Smooth muscle cell (in vitro differentiated cells): ENCODE results near the gene TNFRSF1B. TPM values are rescaled to one million over a fixed set of nuclear protein-coding genes. Genes with fewer than 3 reads are reported as not detected.

Experiments
- DNase-seq: peaks from one replicate; lab custom pipeline; 2025; ENCODE audit not compliant: unreplicated experiment; lab: John Stamatoyannopoulos, UW
- H2AFZ ChIP-seq: fragments of 200-600 bp; sonication (generic); 2 replicates; pipeline ENCODE4 v1.6.0; 2016; ENCODE audit warnings: antibody characterized with exemption, low read depth, mild to moderate bottlenecking
- H3F3A ChIP-seq: fragments of 200-600 bp; sonication (generic); 2 replicates; pipeline ENCODE4 v1.6.0; 2017; ENCODE audit warnings: antibody characterized with exemption, low read depth
- H3K27ac ChIP-seq: fragments of 200-600 bp; sonication (generic); 2 replicates; pipeline ENCODE4 v1.5.1; 2016; ENCODE audit warnings: low read depth, mild to moderate bottlenecking
- H3K27me3 ChIP-seq: fragments of 200-600 bp; sonication (generic); 2 replicates; pipeline ENCODE4 v1.6.1; 2016; ENCODE audit warnings: low read depth, mild to moderate bottlenecking
- H3K36me3 ChIP-seq: fragments of 200-600 bp; sonication (generic); 2 replicates; pipeline ENCODE4 v1.5.1; 2016; ENCODE audit warnings: low read depth
- H3K4me1 ChIP-seq: fragments of 200-600 bp; sonication (generic); 2 replicates; pipeline ENCODE4 v1.5.1; 2016; ENCODE audit warnings: low read depth
- H3K4me2 ChIP-seq: fragments of 200-600 bp; sonication (generic); 2 replicates; pipeline ENCODE4 v1.6.0; 2016; ENCODE audit warnings: mild to moderate bottlenecking
- H3K4me3 ChIP-seq: fragments of 200-600 bp; sonication (generic); 2 replicates; pipeline ENCODE4 v1.5.1; 2016; ENCODE audit warnings: mild to moderate bottlenecking
- H3K79me2 ChIP-seq: fragments of 200-600 bp; sonication (generic); 2 replicates; pipeline ENCODE4 v1.6.0; 2016; ENCODE audit warnings: low read depth, mild to moderate bottlenecking
- H3K9ac ChIP-seq: fragments of 200-600 bp; sonication (generic); 2 replicates; pipeline ENCODE4 v1.6.0; 2016; ENCODE audit warnings: low read depth
- H3K9me3 ChIP-seq: fragments of 200-600 bp; sonication (generic); replicated peaks from 2 replicates; pipeline ENCODE4 v1.5.1; 2016; ENCODE audit warnings: low read depth
- H4K20me1 ChIP-seq: fragments of 200-600 bp; sonication (generic); 2 replicates; pipeline ENCODE4 v1.6.0; 2016; ENCODE audit warnings: low read depth
- CTCF ChIP-seq: fragments of 200-600 bp; sonication (generic); IDR thresholded peaks from 2 replicates; pipeline ENCODE4 v1.5.1; 2017; ENCODE audit warnings: borderline replicate concordance, mild to moderate bottlenecking, antibody characterized with exemption; ENCODE audit not compliant: insufficient read depth, poor library complexity, severe bottlenecking
- WGBS: methylation state at CpG from one replicate; pipeline ENCODE4 v1.1.7; 2016; ENCODE audit warnings: low lambda C conversion rate; 5-methylcytosine and 5-hydroxymethylcytosine counted together
- polyA plus RNA-seq: library from polyadenylated mRNA; unstranded; fragments of >200 nt; fragmentation: Nextera tagmentation; extraction: Ambion mirVana; gene quantifications from 2 replicates; pipeline ENCODE4 v1.2.1, GENCODE V29; 2016
- total RNA-seq: library from RNA; depleted of rRNA; stranded (reverse); fragments of >200 nt; gene quantifications from 2 replicates; pipeline ENCODE4 v1.2.3, GENCODE V29; 2014

Gene TNFRSF1B
- total and polyA plus RNA-seq, 2 experiments from 2014 or later, result 9.0 to 20.3 TPM

- Histone ChIP-seq H4K20me1 (no peaks in the 10 kb centered on the region), H3K27ac (no peak overlapping the region), H3K4me2 (no peak overlapping the region), H2AFZ (no peak overlapping the region), H3K27me3 (no peaks in the 10 kb centered on the region), H3K36me3 (no peaks in the 10 kb centered on the region), H3K4me1 (peaks cover 13% of the 10 kb centered on the region), H3K79me2 (no peaks in the 10 kb centered on the region), H3K4me3 (no peak overlapping the region), H3K9me3 (no peaks in the 10 kb centered on the region), H3K9ac (no peak overlapping the region), H3F3A (no peaks in the 10 kb centered on the region)
- TF ChIP-seq CTCF, result no peak
- no peak for DNase-seq
- WGBS, result 79% methylated on average over 10 of the region's 10 CpGs
Measured at GRCh38 chr1:12157366-12158231, 9.2 kb upstream of the TNFRSF1B start.

- Histone ChIP-seq H3K9ac (no peak overlapping the region), H4K20me1 (no peaks in the 10 kb centered on the region), H3F3A (no peaks in the 10 kb centered on the region), H2AFZ (no peak overlapping the region), H3K4me3 (no peak overlapping the region), H3K79me2 (no peaks in the 10 kb centered on the region), H3K4me1 (peaks cover 13% of the 10 kb centered on the region), H3K27me3 (no peaks in the 10 kb centered on the region), H3K4me2 (no peak overlapping the region), H3K9me3 (no peaks in the 10 kb centered on the region), H3K27ac (no peak overlapping the region), H3K36me3 (no peaks in the 10 kb centered on the region)
- TF ChIP-seq CTCF, result no peak
- no peak for DNase-seq
- 79% methylated on average over 22 of the region's 22 CpGs for WGBS
Measured at GRCh38 chr1:12158357-12159092, 8.3 kb upstream of the TNFRSF1B start.

DNA sequence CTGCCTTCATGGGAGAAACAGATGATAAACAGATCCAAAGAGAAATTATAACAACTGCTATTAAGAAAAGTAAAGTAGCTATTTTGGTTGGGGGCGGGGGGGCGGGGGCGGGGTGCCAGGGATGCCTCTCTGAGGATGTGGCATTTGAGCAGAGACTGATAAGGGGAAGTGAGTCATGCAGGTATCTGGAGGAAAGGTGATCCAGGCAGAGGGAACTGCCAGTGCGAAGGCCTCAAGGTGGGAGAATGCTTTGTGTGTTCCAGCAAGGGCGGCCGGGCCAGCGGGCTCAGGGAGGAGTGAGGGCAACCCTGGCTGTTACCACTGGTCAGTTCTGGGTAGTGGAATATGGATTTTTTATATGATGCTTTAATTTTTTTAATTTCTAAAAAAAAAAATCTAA is 7.0 kb upstream of the TNFRSF1B start:
- Histone ChIP-seq H3K9me3 (no peaks in the 10 kb centered on the region), H2AFZ (no peak overlapping the region), H3K4me2 (no peak overlapping the region), H4K20me1 (no peaks in the 10 kb centered on the region), H3K27ac (no peak overlapping the region), H3K27me3 (no peaks in the 10 kb centered on the region), H3K4me3 (no peak overlapping the region), H3K9ac (no peak overlapping the region), H3K79me2 (no peaks in the 10 kb centered on the region), H3K4me1 (peaks cover 13% of the 10 kb centered on the region), H3K36me3 (no peaks in the 10 kb centered on the region), H3F3A (no peaks in the 10 kb centered on the region)
- no peak for DNase-seq
- TF ChIP-seq CTCF, result no peak
- WGBS, result 93% methylated on average over 7 of the region's 7 CpGs
